Measurements from ENCODE around the gene DGKQ. TPM values are rescaled to one million over a fixed set of nuclear protein-coding genes. Genes with fewer than 3 reads are reported as not detected.
"Not testable (repeated sequence)": the region's sequence is repeated elsewhere in the genome, so short reads cannot be mapped to it uniquely, and the experiment has no call there.

Gene DGKQ
- total RNA-seq, 4 donors from 2014 or later, result 1.2 to 12.7 (median 10.1) TPM

DNA sequence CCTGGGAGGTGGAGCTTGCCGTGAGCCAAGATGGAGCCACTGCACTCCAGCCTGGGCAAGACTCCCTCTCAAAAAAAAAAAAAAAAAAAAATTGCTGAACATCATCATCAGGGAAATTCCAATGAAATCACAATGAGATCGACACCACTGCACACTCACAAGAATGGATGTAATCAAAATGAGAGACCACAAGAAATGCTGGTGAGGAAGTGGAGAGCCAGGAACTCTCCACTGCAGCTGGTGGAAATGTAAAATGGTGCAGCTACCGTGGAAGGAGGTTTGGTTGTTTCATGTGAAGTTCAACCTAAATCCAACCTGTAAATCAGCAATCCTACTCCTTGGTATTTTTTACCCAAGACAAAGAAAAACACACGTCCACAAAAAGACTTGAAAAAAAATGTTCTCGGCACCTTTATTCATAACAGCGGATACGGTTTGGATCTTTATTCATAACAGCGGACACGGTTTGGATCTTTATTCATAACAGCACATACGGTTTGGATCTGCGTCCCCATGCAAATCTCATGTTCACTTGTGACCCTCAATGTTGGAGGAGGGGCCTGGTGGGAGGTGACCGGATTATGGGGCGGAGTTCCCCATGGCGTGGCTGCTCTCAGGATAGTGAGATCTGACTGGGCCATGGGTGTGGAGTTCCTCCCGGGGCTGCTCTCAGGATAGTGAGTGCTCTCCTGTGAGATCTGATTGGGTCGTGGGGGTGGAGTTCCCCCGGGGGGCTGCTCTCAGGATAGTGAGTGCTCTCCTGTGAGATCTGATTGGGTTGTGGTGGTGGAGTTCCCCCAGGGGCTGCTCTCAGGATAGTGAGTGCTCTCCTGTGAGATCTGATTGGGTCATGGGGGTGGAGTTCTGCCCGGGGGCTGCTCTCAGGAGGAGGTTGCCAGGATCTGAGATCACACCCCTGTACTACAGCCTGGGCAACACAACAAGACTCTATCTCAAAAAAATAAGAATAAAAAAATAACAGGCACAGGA is 49.0 kb downstream of the DGKQ start:
- peaks cover 0 to 9% of the 10 kb centered on the region in 2 donors for H3K4me1 ChIP-seq
- TF ChIP-seq POLR2A (IDR thresholded peaks at IDR 0.05), result no peak
- TF ChIP-seq, protein P1, sequence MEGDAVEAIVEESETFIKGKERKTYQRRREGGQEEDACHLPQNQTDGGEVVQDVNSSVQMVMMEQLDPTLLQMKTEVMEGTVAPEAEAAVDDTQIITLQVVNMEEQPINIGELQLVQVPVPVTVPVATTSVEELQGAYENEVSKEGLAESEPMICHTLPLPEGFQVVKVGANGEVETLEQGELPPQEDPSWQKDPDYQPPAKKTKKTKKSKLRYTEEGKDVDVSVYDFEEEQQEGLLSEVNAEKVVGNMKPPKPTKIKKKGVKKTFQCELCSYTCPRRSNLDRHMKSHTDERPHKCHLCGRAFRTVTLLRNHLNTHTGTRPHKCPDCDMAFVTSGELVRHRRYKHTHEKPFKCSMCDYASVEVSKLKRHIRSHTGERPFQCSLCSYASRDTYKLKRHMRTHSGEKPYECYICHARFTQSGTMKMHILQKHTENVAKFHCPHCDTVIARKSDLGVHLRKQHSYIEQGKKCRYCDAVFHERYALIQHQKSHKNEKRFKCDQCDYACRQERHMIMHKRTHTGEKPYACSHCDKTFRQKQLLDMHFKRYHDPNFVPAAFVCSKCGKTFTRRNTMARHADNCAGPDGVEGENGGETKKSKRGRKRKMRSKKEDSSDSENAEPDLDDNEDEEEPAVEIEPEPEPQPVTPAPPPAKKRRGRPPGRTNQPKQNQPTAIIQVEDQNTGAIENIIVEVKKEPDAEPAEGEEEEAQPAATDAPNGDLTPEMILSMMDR (IDR thresholded peaks at IDR 0.05), result no peak
- no peaks in the 10 kb centered on the region for H3K27me3 ChIP-seq
- peak overlapping the region in 1 of 2 donors; percentile 36 for H3K27ac ChIP-seq
- intact Hi-C loops (cut with DNase I; ENCODE audit: low total_unique reads), result no loop called here
- no peak for DNase-seq
- H3K36me3 ChIP-seq, result no peaks in the 10 kb centered on the region
- H3K4me3 ChIP-seq, result no peak overlapping the region
- no peaks in the 10 kb centered on the region for H3K9me3 ChIP-seq

- DNase-seq, result peak in 1 of 2 donors; percentile 8
- intact Hi-C loops (cut with DNase I; ENCODE audit: low total_unique reads), result no loop called here
- Histone ChIP-seq H3K4me3 (no peak overlapping the region), H3K9me3 (no peaks in the 10 kb centered on the region), H3K36me3 (no peaks in the 10 kb centered on the region), H3K4me1 (peaks cover 0 to 9% of the 10 kb centered on the region in 2 donors), H3K27me3 (no peaks in the 10 kb centered on the region), H3K27ac (peak overlapping the region; percentile 40 to 72)
- TF ChIP-seq, protein P1 (IDR thresholded peaks at IDR 0.05), result no peak
- TF ChIP-seq POLR2A (IDR thresholded peaks at IDR 0.05), result no peak
Observed at GRCh38 chr4:921830-922331, 51.5 kb downstream of the DGKQ start.

DNA sequence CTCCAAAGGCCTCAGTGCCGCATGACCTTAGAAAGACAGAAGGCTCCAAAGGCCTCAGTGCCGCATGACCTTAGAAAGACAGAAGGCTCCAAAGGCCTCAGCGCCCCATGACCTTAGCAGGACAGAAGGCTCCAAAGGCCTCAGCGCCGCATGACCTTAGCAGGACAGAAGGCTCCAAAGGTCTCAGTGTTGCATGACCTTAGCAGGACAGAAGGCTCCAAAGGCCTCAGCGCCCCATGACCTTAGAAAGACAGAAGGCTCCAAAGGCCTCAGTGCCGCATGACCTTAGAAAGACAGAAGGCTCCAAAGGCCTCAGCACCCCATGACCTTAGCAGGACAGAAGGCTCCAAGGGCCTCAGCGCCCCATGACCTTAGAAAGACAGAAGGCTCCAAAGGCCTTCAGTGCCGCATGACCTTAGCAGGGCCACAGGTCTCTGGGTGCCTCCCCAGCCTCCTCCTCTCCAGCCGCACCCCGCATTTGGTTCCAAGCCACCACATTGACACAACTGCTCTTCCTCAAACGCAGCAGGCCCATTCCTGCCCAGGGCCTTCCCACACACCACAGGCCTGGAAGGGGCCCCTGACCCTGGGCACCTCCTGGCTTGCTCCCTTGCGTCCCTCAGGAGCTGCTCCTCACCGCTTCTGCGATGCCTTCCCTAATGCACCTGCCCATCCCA is 54.2 kb downstream of the DGKQ start:
- intact Hi-C loops (cut with DNase I; ENCODE audit: low total_unique reads); H3K4me3 ChIP-seq; H3K36me3 ChIP-seq; H3K4me1 ChIP-seq; H3K27me3 ChIP-seq; H3K9me3 ChIP-seq: not testable (repeated sequence)
- H3K27ac ChIP-seq, result peak overlapping the region in 1 of 2 donors; percentile 0
- DNase-seq, result peak in 1 of 2 donors; percentile 4

DNA sequence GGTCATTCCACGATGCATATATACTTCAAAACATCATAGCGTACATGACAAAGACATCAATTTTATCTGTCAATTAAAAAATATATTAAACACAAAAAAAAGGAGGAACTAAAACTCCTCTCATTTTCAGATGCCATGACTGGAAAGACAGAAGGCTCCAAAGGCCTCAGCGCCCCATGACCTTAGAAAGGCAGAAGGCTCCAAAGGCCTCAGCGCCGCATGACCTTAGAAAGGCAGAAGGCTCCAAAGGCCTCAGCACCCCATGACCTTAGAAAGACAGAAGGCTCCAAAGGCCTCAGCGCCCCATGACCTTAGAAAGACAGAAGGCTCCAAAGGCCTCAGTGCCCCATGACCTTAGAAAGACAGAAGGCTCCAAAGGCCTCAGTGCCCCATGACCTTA is 54.8 kb downstream of the DGKQ start:
- H3K4me1 ChIP-seq; H3K27ac ChIP-seq; H3K9me3 ChIP-seq; H3K4me3 ChIP-seq; intact Hi-C loops (cut with DNase I; ENCODE audit: low total_unique reads); DNase-seq; H3K27me3 ChIP-seq; H3K36me3 ChIP-seq: not testable (repeated sequence)

GRCh38 chr4:917992-918391 is 55.4 kb downstream of the DGKQ start:
- no peak for DNase-seq
- H3K36me3 ChIP-seq, result no peaks in the 10 kb centered on the region

More at GRCh38 chr4:917992-918391, 55.4 kb downstream of the DGKQ start:
- H3K9me3 ChIP-seq, result no peaks in the 10 kb centered on the region
- H3K4me1 ChIP-seq, result peaks cover 0 to 3% of the 10 kb centered on the region in 2 donors
- no peaks in the 10 kb centered on the region for H3K27me3 ChIP-seq
- H3K27ac ChIP-seq, result no peak overlapping the region
- H3K4me3 ChIP-seq, result no peak overlapping the region
- TF ChIP-seq, protein P1 (IDR thresholded peaks at IDR 0.05), result no peak
- TF ChIP-seq POLR2A (IDR thresholded peaks at IDR 0.05), result no peak
- intact Hi-C loops (cut with DNase I; ENCODE audit: low total_unique reads), result no loop called here
